DMS114 treated with DMSO at 0.1 percent for 48 hours (cell line): ENCODE results near the gene FARS2.

ENCODE experiments used
- DNase-seq: peaks from one replicate; lab custom pipeline; 2025; ENCODE audit not compliant: unreplicated experiment; lab: John Stamatoyannopoulos, UW

FARS2 gene

DNA sequence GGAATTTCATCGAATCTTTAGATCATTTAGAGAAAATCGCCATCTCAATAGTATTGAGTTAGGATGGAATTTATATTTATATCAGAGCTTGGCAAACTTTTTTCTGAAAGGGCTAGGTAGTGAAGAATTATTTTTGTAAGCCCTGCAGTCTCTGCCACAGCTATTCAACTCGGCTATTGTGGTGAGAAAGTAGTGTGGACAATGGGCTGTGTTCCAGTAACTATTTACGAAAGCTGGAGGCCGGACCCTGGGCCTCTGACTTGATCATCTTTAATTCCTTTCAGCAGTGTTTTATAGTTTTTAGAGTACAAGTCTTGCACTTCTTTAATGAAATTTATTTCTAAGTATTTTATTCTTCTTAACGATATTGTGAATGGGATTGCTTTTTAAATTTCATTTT is 201.5 kb downstream of the FARS2 start:
- DNase-seq, result no peak

GRCh38 chr6:5463690-5464089 is 202.4 kb downstream of the FARS2 start:
- DNase-seq, result no peak

- DNase-seq, result no peak
These were observed 203.0 kb downstream of the FARS2 start for GRCh38 chr6:5464099-5464885.

- no peak for DNase-seq
These were observed 205.2 kb downstream of the FARS2 start for GRCh38 chr6:5466281-5467136.

DNA sequence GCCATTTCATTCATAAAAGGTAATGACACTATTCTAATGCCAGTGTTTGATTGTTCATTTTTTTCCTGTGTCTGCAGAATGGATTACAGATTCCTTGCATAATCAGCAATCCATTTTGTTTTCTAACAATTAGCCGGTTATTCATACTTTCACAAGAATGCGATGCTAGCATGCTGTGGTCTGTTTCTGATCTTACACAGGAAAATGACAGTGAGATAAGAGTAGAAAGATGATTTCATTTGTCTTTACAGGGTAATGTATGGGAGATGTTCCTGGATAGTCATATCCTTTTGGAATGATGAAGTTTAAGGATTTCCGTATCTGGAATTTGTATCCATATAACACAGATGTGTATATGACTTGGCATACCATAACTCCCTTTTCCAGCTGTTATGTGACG is 207.3 kb downstream of the FARS2 start:
- DNase-seq, result no peak

GRCh38 chr6:5469101-5469846 is 208.0 kb downstream of the FARS2 start:
- DNase-seq, result no peak

- peak; percentile 50 for DNase-seq
These were observed 209.7 kb downstream of the FARS2 start for GRCh38 chr6:5471044-5471443.

- DNase-seq, result no peak
These were observed 210.5 kb downstream of the FARS2 start for GRCh38 chr6:5471637-5472398.

DNA sequence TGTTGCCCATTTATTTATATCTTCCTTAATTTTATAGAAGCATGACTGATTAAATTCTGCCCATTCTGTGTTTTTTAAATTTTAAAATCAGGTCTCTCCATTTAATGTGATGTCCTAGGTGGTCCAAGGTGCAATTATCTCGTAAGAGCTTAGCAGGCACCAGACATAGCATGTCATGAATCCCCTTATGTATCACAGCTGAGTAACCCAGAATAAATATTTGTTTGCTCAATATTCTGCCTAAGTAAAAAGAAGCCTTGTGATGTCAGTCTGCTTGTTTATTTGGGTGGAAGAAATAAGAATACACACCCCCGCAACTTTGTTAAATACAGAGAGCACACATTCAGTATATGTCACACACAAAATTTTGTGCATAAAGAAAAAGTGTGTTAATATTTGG is 211.3 kb downstream of the FARS2 start:
- no peak for DNase-seq

GRCh38 chr6:5475779-5476178 is 214.5 kb downstream of the FARS2 start:
- DNase-seq, result no peak

DNA sequence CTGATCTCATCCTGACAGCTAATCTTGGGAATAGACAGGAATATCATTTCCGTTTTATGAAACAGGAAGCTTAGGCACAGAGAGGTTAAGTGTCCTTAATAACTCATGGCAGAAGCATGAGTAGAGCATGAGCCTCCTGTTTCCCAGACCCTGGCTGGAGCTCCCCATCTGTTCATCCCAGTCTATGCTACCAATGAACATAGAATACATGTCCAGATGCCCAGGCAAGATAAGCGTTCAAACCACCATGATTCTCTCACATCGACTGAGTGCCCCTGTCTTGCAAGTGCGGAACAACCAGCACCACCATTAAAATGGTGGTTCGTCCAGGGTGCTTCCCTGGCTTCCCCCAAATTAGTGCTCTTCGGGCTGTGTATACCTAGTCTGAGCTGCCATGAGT is 217.1 kb downstream of the FARS2 start:
- DNase-seq, result no peak

DNA sequence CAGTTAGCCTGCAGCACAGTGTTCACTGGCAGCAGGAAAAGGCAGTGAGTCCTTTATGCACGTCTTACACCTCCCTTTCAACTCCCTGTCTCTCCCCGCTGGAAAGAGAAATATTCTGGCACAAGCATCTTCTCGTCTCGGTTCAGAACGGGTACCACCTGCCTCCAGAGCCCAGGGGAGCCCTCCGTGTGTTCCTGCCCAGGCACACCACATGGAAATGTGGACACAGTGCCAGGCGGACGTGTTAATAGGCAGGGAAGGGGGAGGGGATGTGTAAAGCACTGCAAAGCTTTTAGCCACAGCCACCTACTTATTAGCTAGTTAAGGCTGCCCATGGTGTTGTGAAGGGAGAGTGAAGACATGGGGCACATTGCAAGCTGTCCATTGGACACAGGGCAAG is 219.7 kb downstream of the FARS2 start:
- no peak for DNase-seq

DNA sequence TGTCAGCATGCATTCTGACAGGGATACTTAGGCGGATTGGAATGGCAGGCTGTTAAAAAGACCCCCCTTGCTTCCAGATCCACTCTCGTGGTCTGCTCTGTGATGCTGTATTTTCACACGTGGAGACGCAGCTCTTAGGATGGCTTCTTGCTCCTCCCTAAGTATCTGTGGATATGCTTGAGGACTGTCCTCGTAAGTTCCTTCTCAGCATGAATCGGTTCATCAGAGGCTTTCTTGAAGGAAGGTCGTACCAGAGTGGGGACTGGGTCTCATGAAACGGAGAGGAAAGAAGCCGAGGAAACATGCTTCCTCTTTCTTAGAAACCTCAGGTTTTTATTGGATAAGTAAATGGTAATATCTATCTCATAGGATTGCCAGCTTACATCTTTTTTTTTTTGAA is 220.4 kb downstream of the FARS2 start:
- no peak for DNase-seq

DNA sequence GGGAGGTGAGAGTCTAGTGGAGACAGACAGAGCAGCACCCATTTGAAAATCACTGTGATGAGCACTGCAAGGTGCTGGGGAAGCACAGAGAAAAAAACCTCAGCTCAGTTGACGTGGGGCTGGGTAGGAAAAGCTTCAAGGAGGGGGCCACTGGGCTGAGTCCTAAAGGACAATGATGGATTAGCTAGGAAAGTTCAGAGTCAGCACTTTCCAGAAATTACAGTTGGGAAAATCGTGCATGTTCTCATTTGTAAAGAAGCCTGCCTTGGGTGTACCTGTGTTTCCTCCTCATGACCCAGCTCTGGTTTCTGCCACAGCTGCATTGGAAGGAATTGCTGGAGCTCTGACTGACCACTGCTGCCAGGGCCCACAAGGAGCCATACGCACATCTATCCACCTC is 221.3 kb downstream of the FARS2 start:
- DNase-seq, result no peak

DNA sequence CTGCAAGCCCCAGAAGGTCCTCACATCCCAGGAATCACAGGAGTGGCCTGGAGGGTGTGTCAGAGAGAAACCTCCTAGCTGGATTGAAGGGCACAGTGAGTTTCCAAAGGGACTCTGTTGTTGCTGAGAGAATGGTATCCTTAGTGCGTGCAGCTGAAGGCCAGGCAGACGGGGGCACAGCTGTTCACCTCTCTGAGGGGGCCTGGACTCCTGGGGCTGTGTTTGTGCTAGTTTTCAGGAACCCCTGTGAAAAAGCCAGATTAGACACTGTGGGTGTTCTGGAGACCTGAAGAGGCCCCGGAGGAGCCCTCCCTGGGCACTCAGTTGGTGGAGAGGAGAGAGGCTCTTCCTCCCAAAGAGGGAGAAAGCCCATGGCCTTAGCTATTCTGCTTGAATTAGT is 223.4 kb downstream of the FARS2 start:
- DNase-seq, result no peak

GRCh38 chr6:5486214-5486613 is 224.9 kb downstream of the FARS2 start:
- DNase-seq, result no peak

GRCh38 chr6:5490501-5491069 is 229.3 kb downstream of the FARS2 start:
- no peak for DNase-seq

DNA sequence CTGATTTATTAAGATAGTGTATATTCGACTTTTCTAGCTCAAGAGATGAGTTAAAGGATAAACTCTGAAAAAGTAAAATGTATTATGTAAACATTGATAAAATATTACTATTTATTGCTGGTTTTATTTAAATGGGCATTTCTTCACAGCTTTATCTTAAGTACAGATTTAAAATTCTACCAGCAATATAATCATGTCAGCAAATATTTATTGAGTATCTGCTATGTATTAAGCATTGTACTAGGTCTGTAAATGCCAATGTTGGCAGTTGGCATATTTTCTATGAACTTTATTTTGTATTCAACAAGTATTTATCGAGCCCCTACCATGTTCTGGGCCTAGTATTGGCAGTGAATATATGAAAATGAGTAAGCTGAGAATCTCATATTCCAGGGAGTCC is 231.0 kb downstream of the FARS2 start:
- no peak for DNase-seq

GRCh38 chr6:5493806-5494205 is 232.5 kb downstream of the FARS2 start:
- DNase-seq, result no peak

- no peak for DNase-seq
These were observed 236.7 kb downstream of the FARS2 start for GRCh38 chr6:5497896-5498578.
